ENCODE data around the gene RUFY4.

DNA sequence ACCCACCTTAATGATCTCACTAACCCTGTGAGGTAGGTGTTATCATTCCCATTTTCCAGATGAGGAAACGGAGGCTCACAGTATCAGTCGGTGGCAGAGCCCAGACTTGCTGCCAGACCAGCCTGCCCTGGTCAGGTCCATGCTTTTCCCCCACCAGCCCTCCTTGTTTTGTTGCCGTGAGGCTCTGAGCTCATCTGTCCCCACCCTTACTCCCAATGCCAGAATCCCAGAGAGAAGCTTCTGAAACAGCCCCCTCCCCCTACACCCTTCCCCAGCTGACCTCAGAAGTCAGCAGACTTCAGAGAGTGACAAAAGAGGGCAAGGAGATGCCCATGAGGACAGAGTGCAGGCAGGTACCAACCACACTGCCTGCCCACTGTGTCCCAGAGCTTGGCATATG lies 45.4 kb upstream of the RUFY4 start:
- no peak for TF ChIP-seq CTCF (conservative IDR thresholded peaks at IDR 0.05; ENCODE audit: low read length)
- no peak for TF ChIP-seq EZH2phosphoT487 (IDR thresholded peaks at IDR 0.05; ENCODE audit: borderline replicate concordance, low read depth, low read length)

Data from OCI-LY7 (cell line).